B cell (primary cell): ENCODE measurements around the gene GPLD1. TPM values are rescaled to one million over a fixed set of nuclear protein-coding genes. Genes with fewer than 3 reads are reported as not detected.

Source experiments
- ATAC-seq: fragments of 200-7000 bp; cut with Tn5 transposase; one replicate; pipeline ENCODE4 v1.10.0; 2021; ENCODE audit warnings: low read depth, mild to moderate bottlenecking, moderate number of reproducible peaks, moderate library complexity
- CTCF ChIA-PET: fragments of 350-600 bp; sonication (Branson Sonifier 250); formaldehyde crosslinking; loops from one replicate; lab custom pipeline; 2021; ENCODE audit warnings: antibody characterized with exemption, inconsistent platforms; lab: Charles Lee
- POLR2A ChIA-PET: fragments of 350-600 bp; sonication (Branson Sonifier 250); formaldehyde crosslinking; loops from one replicate; lab custom pipeline; 2021; ENCODE audit warnings: antibody characterized with exemption; lab: Charles Lee
- DNase-seq: peaks from one replicate; pipeline ENCODE4 v3.0.0; 2013
- H2AFZ ChIP-seq: 2 replicates; pipeline ENCODE4 v1.6.1; 2012; ENCODE audit warnings: mild to moderate bottlenecking, low read depth, low read length; ENCODE audit not compliant: insufficient read depth, poor library complexity, severe bottlenecking
- H3K27ac ChIP-seq, 2 donors: 1 replicate in 1 of 2; 2 replicates in 1 of 2; pipeline ENCODE4 v1.5.1; 2012 to 2013; ENCODE audit warnings: low read length in 2 of 2, mild to moderate bottlenecking in 2 of 2, moderate library complexity in 1 of 2
- H3K27me3 ChIP-seq, 4 experiments: fragments of 200-600 bp in 1 of 4; sonication (generic) in 1 of 4; replicated peaks in 1 of 4; 1 replicate in 2 of 4; 2 replicates in 2 of 4; pipeline versions ENCODE4 v1.6.1 to v1.7.0; 2013 to 2016; ENCODE audit warnings: low read length in 3 of 4, mild to moderate bottlenecking in 2 of 4, mixed read lengths in 1 of 4, moderate library complexity in 1 of 4; ENCODE audit not compliant: insufficient read depth in 4 of 4, control insufficient read depth in 3 of 4; ENCODE audit errors: control extremely low read depth in 1 of 4
- H3K36me3 ChIP-seq, 2 experiments: replicated peaks in 1 of 2; 1 replicate in 1 of 2; 2 replicates in 1 of 2; pipeline versions ENCODE4 v1.6.1 to v1.7.1; 2013; ENCODE audit warnings: low read length in 1 of 2; ENCODE audit not compliant: insufficient read depth in 2 of 2, control insufficient read depth in 1 of 2; ENCODE audit errors: control extremely low read depth in 1 of 2, extremely low read depth in 1 of 2
- H3K4me1 ChIP-seq, 2 donors: fragments of 200-600 bp in 1 of 2; sonication (generic) in 1 of 2; 1 replicate in 1 of 2; 2 replicates in 1 of 2; pipeline versions ENCODE4 v1.5.1 to v1.6.1; 2013 to 2017; ENCODE audit warnings: low read length in 2 of 2; ENCODE audit not compliant: control insufficient read depth in 2 of 2, insufficient read depth in 2 of 2
- H3K4me2 ChIP-seq: replicated peaks from 2 replicates; pipeline ENCODE3; 2012; ENCODE audit warnings: mild to moderate bottlenecking, low read depth, low read length; ENCODE audit not compliant: poor library complexity, severe bottlenecking
- H3K4me3 ChIP-seq, 5 experiments: fragments of 200-600 bp in 1 of 5; sonication (generic) in 1 of 5; 1 replicate in 3 of 5; 2 replicates in 2 of 5; pipeline versions ENCODE4 v1.5.1 to v1.7.0; 2011 to 2016; ENCODE audit warnings: low read length in 4 of 5, mild to moderate bottlenecking in 4 of 5, low read depth in 2 of 5, control low read depth in 1 of 5, moderate library complexity in 1 of 5; ENCODE audit not compliant: insufficient read depth in 1 of 5; ENCODE audit errors: control extremely low read depth in 1 of 5, extremely low read depth in 1 of 5
- H3K79me2 ChIP-seq: fragments of 200-600 bp; sonication (generic); one replicate; pipeline ENCODE4 v1.6.0; 2016; ENCODE audit warnings: low read length; ENCODE audit not compliant: control insufficient read depth, insufficient read depth
- H3K9ac ChIP-seq: fragments of 200-600 bp; sonication (generic); 2 replicates; pipeline ENCODE4 v1.6.1; 2017; ENCODE audit warnings: mild to moderate bottlenecking, low read length, moderate library complexity
- H3K9me3 ChIP-seq, 3 donors: one replicate each; pipeline versions ENCODE4 v1.6.1 to v1.7.1; 2013; ENCODE audit warnings: low read length in 2 of 3; ENCODE audit not compliant: control insufficient read depth in 2 of 3, insufficient read depth in 1 of 3; ENCODE audit errors: control extremely low read depth in 1 of 3
- H4K20me1 ChIP-seq: 2 replicates; pipeline ENCODE4 v1.6.0; 2012; ENCODE audit warnings: mild to moderate bottlenecking, low read length; ENCODE audit not compliant: insufficient read depth, control insufficient read depth, poor library complexity, severe bottlenecking
- H3K27ac Mint-ChIP-seq: one replicate; pipeline ENCODE4 v1.8.0; 2021; ENCODE audit warnings: mixed read lengths
- H3K27me3 Mint-ChIP-seq: one replicate; pipeline ENCODE4 v1.8.0; 2021; ENCODE audit warnings: mixed read lengths
- H3K4me1 Mint-ChIP-seq: one replicate; pipeline ENCODE4 v1.8.0; 2021; ENCODE audit warnings: mixed read lengths
- H3K4me3 Mint-ChIP-seq: one replicate; pipeline ENCODE4 v1.8.0; 2021; ENCODE audit warnings: mixed read lengths
- H3K9me3 Mint-ChIP-seq: one replicate; pipeline ENCODE4 v1.8.0; 2022; ENCODE audit warnings: mixed read lengths; ENCODE audit not compliant: insufficient read depth
- EZH2 ChIP-seq: IDR thresholded peaks from 2 replicates; pipeline ENCODE4 v1.6.1; 2012; ENCODE audit warnings: borderline replicate concordance, low read depth, mild to moderate bottlenecking, moderate library complexity, low read length; ENCODE audit not compliant: insufficient read depth, poor library complexity, severe bottlenecking
- WGBS: methylation state at CpG from one replicate; pipeline ENCODE4 v1.1.5; 2013; ENCODE audit warnings: missing lambda C conversion rate; ENCODE audit not compliant: insufficient coverage; 5-methylcytosine and 5-hydroxymethylcytosine counted together
- intact Hi-C: fragments of 100-400 bp; cut with micrococcal nuclease; formaldehyde crosslinking; loops from one replicate; pipeline ENCODE4 v1.10.0; 2022
- polyA plus RNA-seq: library from polyadenylated mRNA; depleted of rRNA; stranded (reverse); fragments of >200 nt; gene quantifications from 2 replicates; pipeline ENCODE4 v1.2.3, GENCODE V29; 2012
- total RNA-seq, 2 donors: library from RNA; stranded (reverse); fragments of 120-200 nt in 1 of 2; gene quantifications; 1 replicate in 1 of 2; 2 replicates in 1 of 2; pipeline versions ENCODE4 v1.2.3 to v1.2.4, GENCODE V29; 2013 to 2022
- TF ChIP-seq, protein P1 (sequence below): fragments of 200-600 bp; IDR thresholded peaks from one replicate; pipeline ENCODE4 v1.8.0; 2022; ENCODE audit warnings: antibody characterized with exemption, mild to moderate bottlenecking

The GPLD1 gene
- total and polyA plus RNA-seq, 2 donors (not counting 1 experiment from before 2014, with no cell fraction given): 1.9 to 7.0 TPM

DNA sequence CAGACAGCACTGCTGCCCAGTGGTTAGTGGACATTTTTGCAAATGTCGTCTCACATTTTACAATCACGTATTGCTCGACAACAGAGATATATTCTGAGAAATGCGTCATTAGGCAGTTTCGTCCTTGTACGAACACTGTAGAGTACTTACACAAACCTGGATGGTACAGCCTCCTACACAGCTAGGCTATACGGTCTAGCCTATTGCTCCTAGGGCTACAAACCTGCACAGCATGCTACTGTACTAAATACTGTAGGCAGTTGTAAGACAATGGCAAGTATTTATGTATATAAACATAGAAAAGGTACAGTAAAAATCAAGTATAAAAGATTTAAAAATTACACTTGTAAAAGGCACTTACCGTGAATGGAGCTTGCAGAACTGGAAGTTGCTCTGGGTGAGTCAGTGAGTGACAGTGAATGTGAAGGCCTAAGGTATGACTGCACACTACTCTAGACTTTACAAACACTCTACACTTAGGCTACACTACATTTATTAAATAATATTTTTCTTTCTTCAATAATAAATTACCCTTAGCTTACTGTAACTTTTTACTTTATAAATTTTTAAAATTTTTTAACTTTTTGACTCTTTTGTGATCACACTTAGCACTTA is 48.5 kb upstream of the GPLD1 start:
- Histone ChIP-seq H3K4me2 (no peak overlapping the region), H3K79me2 (no peaks in the 10 kb centered on the region), H3K27me3 (no peaks in the 10 kb centered on the region), H3K36me3 (peaks cover 0 to 34% of the 10 kb centered on the region in 2 experiments), H3K9me3 (no peaks in the 10 kb centered on the region), H3K4me1 (no peaks in the 10 kb centered on the region), H2AFZ (no peak overlapping the region), H3K27ac (no peak overlapping the region), H4K20me1 (no peaks in the 10 kb centered on the region), H3K4me3 (no peak overlapping the region), H3K9ac (no peak overlapping the region)
- Mint-ChIP-seq H3K27me3 (no peaks in the 10 kb centered on the region), H3K4me3 (no peak overlapping the region), H3K4me1 (no peaks in the 10 kb centered on the region), H3K27ac (no peak overlapping the region), H3K9me3 (no peaks in the 10 kb centered on the region)
- ChIA-PET CTCF (interaction anchor here (1.0 to 2.0 kb wide), 3 partner anchors 10 to 43 kb away, joined by 3 to 8 read pairs (median 4); no protein-coding TSS in a partner anchor), POLR2A (no interaction called here)
- intact Hi-C loops: no loop called here
- 100% methylated on average over 4 of the region's 8 CpGs for WGBS
- ATAC-seq (no peak), DNase-seq (no peak)
- TF ChIP-seq EZH2: no peak
- TF ChIP-seq, protein P1, sequence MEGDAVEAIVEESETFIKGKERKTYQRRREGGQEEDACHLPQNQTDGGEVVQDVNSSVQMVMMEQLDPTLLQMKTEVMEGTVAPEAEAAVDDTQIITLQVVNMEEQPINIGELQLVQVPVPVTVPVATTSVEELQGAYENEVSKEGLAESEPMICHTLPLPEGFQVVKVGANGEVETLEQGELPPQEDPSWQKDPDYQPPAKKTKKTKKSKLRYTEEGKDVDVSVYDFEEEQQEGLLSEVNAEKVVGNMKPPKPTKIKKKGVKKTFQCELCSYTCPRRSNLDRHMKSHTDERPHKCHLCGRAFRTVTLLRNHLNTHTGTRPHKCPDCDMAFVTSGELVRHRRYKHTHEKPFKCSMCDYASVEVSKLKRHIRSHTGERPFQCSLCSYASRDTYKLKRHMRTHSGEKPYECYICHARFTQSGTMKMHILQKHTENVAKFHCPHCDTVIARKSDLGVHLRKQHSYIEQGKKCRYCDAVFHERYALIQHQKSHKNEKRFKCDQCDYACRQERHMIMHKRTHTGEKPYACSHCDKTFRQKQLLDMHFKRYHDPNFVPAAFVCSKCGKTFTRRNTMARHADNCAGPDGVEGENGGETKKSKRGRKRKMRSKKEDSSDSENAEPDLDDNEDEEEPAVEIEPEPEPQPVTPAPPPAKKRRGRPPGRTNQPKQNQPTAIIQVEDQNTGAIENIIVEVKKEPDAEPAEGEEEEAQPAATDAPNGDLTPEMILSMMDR: no peak

DNA sequence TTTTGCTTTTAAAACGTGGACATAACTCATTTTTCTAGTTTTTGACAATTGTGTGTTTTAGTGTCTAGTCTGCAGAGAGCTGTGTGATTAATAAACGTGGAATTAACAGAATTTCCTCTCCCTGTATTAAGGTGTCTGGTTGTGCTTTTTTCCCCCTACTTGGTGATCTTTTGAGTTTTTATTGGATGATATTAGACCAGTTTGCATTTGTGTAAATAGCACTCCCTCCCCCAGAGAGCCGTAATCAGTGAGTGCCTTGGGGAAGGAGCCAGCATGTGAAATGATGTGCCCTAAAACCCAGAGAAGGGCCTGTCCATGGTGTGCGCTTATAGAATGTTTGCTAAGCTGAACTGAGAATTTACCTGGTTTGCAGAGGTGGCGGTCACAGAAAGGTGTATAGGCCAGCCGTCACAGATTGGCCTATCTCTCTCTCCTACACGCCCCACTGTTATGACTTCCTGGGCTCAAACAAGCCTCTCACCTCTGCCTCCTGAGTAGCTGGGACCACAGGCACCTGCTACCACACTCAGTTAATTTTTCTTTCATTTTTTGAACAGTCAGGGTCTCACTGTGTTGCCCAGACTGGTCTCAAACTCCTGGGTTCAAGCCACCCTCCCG is 47.8 kb upstream of the GPLD1 start:
- H4K20me1 ChIP-seq: no peaks in the 10 kb centered on the region
- intact Hi-C loops: no loop called here
- no peaks in the 10 kb centered on the region for H3K79me2 ChIP-seq
- no peak overlapping the region for H3K4me3 ChIP-seq
- no peak overlapping the region for H3K4me2 ChIP-seq
- H3K27me3 ChIP-seq: no peaks in the 10 kb centered on the region
- no peaks in the 10 kb centered on the region for H3K9me3 ChIP-seq
- H2AFZ ChIP-seq: no peak overlapping the region
- ATAC-seq (no peak), DNase-seq (no peak)
- Mint-ChIP-seq H3K4me3 (no peak overlapping the region), H3K9me3 (no peaks in the 10 kb centered on the region), H3K27me3 (no peaks in the 10 kb centered on the region), H3K27ac (no peak overlapping the region), H3K4me1 (no peaks in the 10 kb centered on the region)
- H3K9ac ChIP-seq: no peak overlapping the region
- 97% methylated on average over 5 of the region's 8 CpGs for WGBS
- no peak overlapping the region for H3K27ac ChIP-seq
- CTCF ChIA-PET: interaction anchor here (0.6 to 2.0 kb wide), 3 partner anchors 10 to 47 kb away, joined by 3 to 4 read pairs (median 4); no protein-coding TSS in a partner anchor
- POLR2A ChIA-PET: no interaction called here
- peaks cover 0 to 40% of the 10 kb centered on the region in 2 experiments for H3K36me3 ChIP-seq
- no peaks in the 10 kb centered on the region for H3K4me1 ChIP-seq
- no peak for TF ChIP-seq EZH2
- TF ChIP-seq, protein P1: no peak
